Activated T-cell treated with anti-CD3 and anti-CD28 coated beads for 4 hours (primary cell): ENCODE measurements around the gene SERPINB2.
"Not testable (repeated sequence)": the region's sequence is repeated elsewhere in the genome, so short reads cannot be mapped to it uniquely, and the experiment has no call there.

Experiments
- DNase-seq: peaks from one replicate; pipeline ENCODE4 v3.0.0-alpha.2; 2020

SERPINB2 gene

DNA sequence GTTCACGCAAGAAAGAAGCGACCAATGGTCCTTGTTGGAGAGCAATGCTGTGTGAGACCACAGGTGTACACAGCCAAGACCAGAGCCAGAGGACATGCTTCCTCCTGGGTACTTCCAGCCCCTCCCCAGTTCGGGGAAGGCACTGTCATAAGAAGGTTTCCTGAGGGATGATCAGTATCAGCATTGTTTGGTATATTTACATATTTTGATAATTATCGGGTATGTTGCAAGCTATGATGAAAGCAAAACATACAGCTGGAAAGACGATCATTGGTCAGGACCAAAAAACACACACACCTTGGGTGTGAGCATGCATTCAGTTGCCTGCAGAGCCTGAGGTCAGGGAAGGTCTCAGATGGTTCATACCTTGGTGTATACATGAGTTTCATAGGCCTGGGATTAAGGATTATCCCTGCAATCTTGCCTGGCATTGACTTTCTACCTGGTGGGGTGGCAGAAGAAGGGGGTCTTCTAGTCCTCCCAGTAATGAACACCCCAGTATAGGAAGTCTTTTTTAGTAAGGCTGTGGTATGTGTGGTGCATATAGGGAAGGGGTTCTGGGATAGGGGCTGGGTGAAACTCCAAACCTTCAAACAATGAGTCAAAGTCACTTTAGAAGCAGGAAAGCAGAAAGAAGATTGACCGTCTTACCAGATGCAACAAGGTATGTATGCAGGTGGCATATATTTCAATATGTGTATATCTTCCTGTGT, 2.9 kb downstream of the SERPINB2 start:
- DNase-seq, result no peak

GRCh38 chr18:63890950-63891304, 3.4 kb downstream of the SERPINB2 start:
- DNase-seq, result no peak

DNA sequence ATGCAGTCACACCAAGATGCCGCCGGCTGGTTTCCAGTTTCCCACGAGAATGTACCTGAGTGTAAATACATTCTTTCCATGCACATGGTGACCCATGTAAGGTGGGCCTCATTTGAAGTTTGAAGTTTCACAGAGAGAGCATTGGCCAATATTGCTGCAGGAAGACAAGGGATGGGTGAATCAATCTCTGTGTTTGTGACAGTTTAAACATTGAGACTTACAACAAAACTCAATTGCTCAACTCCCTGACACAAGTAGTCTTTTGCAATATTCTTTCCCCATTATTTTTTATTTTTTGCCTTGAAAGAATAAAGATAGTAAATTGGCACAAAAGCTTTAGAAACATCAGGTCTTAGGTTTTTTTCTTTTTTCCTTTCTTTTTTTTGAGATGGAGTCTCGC, 5.1 kb downstream of the SERPINB2 start:
- DNase-seq, result no peak

- DNase-seq, result no peak
These were observed 6.7 kb downstream of the SERPINB2 start for GRCh38 chr18:63894106-63894772.

GRCh38 chr18:63895190-63895589, 7.7 kb downstream of the SERPINB2 start:
- DNase-seq, result no peak

GRCh38 chr18:63897072-63897471, 9.6 kb downstream of the SERPINB2 start:
- DNase-seq, result no peak

- DNase-seq, result no peak
These were observed 11.7 kb downstream of the SERPINB2 start for GRCh38 chr18:63899206-63899605.

DNA sequence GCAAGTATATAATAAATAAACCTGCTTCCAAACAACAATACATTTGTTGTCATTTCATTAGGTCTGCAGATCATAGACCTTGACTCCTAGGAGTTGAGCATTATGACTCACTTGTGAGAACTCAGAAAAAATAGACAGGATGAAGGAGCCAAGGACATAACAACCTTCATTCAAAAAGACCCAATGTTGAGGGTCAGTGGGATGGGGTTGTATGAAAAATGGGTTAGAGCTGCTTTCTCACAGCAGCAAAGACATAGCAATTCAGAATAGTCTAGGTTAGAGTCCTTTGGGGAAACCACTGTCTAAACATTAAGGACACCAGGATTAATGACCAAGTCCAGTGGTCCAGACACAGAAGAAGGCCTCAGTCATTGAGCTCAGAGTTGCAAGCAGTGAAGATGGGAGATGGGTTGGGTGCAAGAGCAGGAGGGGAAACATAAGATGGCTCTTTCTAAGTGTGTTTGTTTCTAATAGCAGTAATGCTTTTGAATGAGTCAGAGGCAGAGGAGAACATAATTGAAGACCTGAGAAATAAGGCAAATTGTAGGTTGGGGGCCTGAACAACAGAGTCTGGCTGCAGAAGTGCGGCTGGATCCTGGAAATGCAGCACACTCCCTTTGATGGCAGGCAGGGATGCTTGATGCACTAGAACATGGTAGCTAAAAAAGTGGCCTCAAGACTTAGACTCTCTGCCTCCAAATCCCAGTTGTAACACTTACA, 16.5 kb downstream of the SERPINB2 start:
- no peak for DNase-seq

- DNase-seq, result no peak
These were observed 17.2 kb downstream of the SERPINB2 start for GRCh38 chr18:63904694-63905093.

DNA sequence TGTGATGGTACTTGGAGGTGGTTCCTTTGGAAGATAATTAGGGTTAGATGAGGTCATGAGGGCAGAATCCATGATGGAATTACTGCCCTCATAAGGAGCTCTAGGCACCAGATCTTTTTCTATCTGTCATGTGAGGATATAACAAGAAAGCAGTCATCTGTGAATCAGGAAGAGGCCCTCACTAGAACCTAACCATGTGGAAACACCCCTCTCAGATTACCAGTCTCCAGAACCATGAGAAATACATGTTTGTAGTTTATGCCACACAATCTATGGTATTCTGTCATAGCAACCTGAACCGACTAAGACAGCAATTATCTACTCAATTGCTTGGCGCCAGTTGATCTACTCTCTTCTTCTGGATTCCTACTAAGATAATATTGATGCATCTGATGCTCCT, 17.9 kb downstream of the SERPINB2 start:
- no peak for DNase-seq

DNA sequence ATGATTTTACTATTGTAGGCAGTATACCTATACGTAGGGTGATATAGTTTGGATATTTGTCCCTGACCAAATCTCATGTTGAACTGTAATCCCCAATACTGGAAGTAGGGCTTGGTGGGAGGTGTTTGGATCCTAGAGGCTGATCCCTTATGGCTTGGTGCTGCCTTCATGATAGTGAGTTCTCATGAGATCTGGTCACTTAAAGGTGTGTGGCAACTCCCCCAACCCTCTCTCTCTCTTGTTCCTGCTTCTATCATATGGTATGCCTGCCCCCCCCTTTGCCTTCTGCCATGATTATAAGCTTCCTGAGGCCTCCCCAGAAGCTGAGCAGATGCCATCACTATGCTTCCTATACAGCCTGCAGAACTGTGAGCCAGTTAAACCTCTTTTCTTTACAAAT, 18.6 kb downstream of the SERPINB2 start:
- DNase-seq, result no peak

DNA sequence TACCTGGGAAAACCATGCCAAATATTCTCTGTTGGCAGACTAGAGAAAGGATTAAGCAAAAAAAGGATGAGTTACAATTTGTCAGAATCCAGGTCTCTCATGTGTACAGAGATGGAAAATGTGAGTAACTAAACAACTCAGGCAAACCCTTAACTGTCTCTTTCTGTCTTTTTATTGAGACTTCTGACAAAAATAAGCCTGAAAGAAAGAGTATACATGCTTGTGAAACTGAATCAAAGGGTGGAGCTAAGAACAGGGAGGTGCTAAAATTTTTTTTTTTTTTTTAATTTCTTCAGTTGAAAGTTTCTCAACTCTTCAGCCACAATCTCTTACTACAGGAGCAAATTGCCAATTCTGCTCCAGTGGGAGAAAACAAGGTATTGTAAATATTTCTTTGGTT, 20.2 kb downstream of the SERPINB2 start, which contains the start of gene SERPINB10:
TSS of gene SERPINB10 (plus strand) at position 295 of the 400 bp plus-strand sequence. CDS start 7,553 bp downstream, outside the sequence.
- DNase-seq, result no peak

DNA sequence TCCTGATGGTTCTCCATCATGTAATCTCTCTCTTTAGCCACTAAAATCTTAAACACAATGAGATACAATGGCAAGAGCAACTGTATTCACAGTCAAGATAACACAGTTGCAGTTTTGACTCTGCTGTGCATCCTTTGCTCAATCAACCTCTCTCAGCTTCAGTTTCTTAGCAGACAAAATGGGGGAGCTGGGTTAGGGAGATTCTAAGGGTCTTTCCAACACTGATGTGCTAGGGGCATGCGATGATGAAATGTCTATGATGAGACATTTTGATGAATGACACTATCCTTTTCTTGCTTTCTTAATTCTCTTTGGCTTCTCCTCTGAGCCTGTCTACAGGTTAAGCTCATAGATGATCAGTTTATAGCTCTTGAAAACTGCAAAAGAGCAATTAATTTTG, 21.4 kb downstream of the SERPINB2 start:
- DNase-seq, result no peak

DNA sequence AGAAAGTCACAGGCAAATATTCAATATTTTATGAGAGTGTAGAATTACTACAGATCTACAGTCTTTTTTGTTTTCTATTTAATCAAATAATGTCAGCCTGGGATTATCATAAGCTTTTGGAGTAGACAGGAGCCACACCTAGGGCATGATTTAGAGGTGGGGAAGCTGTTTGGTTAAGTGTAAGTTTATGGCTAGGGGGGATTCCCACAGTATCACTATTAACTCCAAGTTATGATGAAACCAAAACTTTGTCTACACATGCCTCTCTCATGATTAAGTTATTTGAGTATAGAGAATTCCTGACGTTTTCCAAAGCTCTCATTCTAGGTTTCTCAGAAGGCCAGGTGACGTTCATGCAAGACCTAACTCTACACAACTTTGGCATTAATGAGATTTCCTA, 22.4 kb downstream of the SERPINB2 start:
- no peak for DNase-seq

DNA sequence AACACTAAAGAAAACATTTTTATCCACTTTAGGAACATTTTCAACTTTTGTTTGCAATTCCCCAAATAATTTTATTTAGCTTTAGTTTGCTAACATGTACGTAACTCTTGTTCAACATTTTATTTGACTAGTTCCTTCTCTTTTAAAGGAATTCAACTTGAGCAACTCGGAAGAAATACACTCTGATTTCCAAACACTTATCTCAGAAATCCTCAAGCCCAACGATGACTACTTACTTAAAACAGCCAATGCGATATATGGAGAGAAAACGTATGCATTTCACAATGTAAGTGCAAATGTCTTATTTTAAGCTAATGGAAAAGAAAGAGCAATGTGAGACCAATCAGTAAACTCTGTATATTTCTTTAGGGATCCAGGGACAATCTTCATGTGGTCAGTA, 30.3 kb downstream of the SERPINB2 start:
- DNase-seq, result no peak

DNA sequence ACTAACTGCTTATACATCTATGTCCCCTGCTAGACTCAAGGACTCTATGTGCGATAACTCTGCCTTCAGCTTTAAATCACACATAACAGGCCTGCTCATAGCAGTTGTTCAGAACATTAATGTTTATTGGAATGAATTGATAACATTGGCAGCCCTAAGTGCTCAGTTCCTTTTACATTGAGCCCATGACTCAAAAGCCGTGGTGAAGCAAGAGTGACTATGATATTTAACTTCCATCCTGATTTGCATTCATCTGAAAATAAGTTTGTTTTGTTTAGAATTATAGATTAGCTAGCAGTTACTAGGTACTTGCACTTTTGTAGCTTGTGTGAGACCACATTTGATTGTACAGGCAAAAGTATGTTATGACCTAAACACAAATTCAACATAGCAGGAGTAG, 34.5 kb downstream of the SERPINB2 start:
- DNase-seq, result no peak

GRCh38 chr18:63924551-63924950, 37.0 kb downstream of the SERPINB2 start:
- DNase-seq, result no peak

DNA sequence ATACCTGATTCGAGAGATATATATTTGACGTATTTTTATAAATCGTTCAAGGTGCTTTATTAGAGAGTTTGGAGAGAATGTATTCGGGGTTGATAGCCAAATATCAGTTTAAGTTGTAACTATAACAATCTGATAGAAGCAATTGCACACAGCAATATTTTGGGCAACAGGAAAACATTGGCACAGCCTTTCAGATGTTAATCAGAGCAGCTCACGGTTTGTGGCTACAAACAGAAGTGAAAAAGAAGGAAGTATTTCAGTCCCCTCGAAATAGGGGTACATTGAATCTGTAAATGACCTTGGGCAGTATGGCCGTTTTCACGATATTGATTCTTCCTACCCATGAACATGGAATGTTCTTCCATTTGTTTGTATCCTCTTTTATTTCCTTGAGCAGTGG, 40.8 kb downstream of the SERPINB2 start:
- DNase-seq, result no peak

DNA sequence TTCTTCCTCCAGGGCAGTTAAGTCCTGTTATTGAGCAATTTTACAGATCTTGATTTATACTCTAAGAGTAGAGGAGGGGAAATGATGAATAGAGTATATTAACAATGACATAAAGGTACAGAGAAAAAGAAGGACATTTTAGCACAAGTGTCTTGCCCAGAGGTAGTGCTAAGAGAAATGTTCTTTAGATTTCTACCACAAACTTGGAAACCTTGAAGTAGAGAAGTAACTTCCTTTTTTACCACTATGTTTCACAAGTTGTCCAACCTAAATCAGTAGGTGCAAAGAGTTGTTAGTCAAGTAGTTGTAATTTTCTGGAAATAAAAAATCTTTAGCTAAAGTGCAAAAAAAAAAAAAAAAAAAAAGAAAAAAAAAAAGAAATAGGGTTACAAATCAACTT, 41.9 kb downstream of the SERPINB2 start:
- not testable (repeated sequence) for DNase-seq

DNA sequence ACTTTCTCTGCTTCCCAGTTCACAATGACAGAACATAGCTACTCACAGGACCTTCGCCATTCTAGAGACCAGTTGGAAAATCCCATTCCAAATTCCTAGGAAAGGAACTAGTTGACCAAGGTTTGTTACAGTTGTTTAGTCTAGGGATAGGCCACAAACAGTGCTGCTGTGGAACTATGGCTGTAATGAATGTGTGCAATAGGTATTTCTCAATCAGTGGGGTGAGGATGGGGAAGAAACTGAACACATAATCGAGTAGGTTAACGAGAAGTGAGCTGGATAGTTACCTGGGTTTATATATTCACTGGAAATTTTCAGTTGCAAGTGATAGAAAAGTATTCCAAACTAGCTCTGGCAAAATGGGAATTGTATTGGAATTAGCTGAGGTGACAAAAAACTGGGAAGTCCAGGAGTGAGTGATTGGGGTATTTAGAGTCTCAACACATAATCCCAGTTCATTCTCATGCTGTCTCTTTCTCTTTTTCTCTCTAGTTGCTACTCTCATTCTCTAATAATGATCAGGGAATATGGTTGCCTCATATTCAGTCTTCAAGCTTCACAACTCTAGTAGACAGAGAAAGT, 43.4 kb downstream of the SERPINB2 start:
- no peak for DNase-seq

GRCh38 chr18:63936156-63936931, 48.8 kb downstream of the SERPINB2 start:
- DNase-seq, result peak; percentile 34

GRCh38 chr18:63936932-63937393, 49.5 kb downstream of the SERPINB2 start:
- DNase-seq, result no peak

DNA sequence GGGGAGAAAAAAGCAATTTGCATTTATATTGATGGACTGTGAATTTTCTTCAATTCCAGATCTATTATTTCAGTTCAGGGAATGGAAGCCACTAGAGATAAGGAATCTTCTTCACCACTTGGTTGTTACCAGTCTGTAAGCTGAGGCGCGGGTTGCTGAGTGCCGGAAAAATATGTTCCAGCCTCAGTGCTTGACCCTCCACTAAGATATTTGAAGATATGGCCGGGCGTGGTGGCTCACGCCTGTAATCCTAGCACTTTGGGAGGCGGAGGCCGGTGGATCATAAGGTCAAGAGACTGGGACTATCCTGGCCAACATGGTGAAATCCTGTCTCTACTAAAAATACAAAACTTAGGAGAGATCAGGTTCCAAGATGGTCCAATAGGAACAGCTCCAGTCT, 52.5 kb downstream of the SERPINB2 start:
- no peak for DNase-seq
